Measurements from ENCODE around the gene C11orf54. TPM values are rescaled to one million over a fixed set of nuclear protein-coding genes. Genes with fewer than 3 reads are reported as not detected.

Gene C11orf54
- total RNA-seq, 4 donors from 2014 or later, result 17.9 to 22.2 (median 21.0) TPM

GRCh38 chr11:93704237-93704636 is 37.2 kb upstream of the C11orf54 start:
- no peak for TF ChIP-seq CTCF (IDR thresholded peaks at IDR 0.05)
- TF ChIP-seq POLR2A (IDR thresholded peaks at IDR 0.05), result no peak
- Histone ChIP-seq H3K4me3 (no peak overlapping the region), H3K27ac (no peak overlapping the region), H3K9me3 (peaks cover 0 to 7% (median 0%) of the 10 kb centered on the region in 3 donors), H3K4me1 (no peaks in the 10 kb centered on the region), H3K27me3 (no peaks in the 10 kb centered on the region), H3K36me3 (peaks cover 0 to 98% (median 17%) of the 10 kb centered on the region in 3 donors)
- 100% methylated on average over 2 of the region's 2 CpGs for WGBS, 2 donors
- intact Hi-C loops (cut with DNase I), result no loop called here
- no peak for DNase-seq

- no peak for TF ChIP-seq POLR2A (IDR thresholded peaks at IDR 0.05)
- TF ChIP-seq CTCF (IDR thresholded peaks at IDR 0.05), result no peak
- DNase-seq, result no peak
- 87 to 100% methylated on average over 1 of the region's 1 CpG for WGBS, 2 donors
- H3K27me3 ChIP-seq, result no peaks in the 10 kb centered on the region
- H3K9me3 ChIP-seq, result peaks cover 0 to 22% (median 0%) of the 10 kb centered on the region in 3 donors
- H3K4me3 ChIP-seq, result no peak overlapping the region
- intact Hi-C loops (cut with DNase I), result no loop called here
- H3K36me3 ChIP-seq, result peaks cover 0 to 97% (median 18%) of the 10 kb centered on the region in 3 donors
- H3K27ac ChIP-seq, result no peak overlapping the region
- H3K4me1 ChIP-seq, result no peaks in the 10 kb centered on the region
Measured at GRCh38 chr11:93710239-93710638, 31.2 kb upstream of the C11orf54 start.

GRCh38 chr11:93712678-93713077 is 28.8 kb upstream of the C11orf54 start:
- peaks cover 0 to 22% (median 0%) of the 10 kb centered on the region in 3 donors for H3K9me3 ChIP-seq
- DNase-seq, result no peak
- H3K27ac ChIP-seq, result no peak overlapping the region
- H3K36me3 ChIP-seq, result peaks cover 0 to 96% (median 13%) of the 10 kb centered on the region in 3 donors
- intact Hi-C loops (cut with DNase I), result no loop called here
- H3K27me3 ChIP-seq, result no peaks in the 10 kb centered on the region
- no peak overlapping the region for H3K4me3 ChIP-seq
- TF ChIP-seq POLR2A (IDR thresholded peaks at IDR 0.05), result no peak
- no peak for TF ChIP-seq CTCF (IDR thresholded peaks at IDR 0.05)
- H3K4me1 ChIP-seq, result no peaks in the 10 kb centered on the region

- Histone ChIP-seq H3K4me1 (no peaks in the 10 kb centered on the region), H3K4me3 (no peak overlapping the region), H3K9me3 (no peaks in the 10 kb centered on the region), H3K36me3 (peaks cover 0 to 82% (median 9%) of the 10 kb centered on the region in 3 donors), H3K27ac (no peak overlapping the region), H3K27me3 (no peaks in the 10 kb centered on the region)
- intact Hi-C loops (cut with DNase I), result no loop called here
- no peak for TF ChIP-seq CTCF (IDR thresholded peaks at IDR 0.05)
- TF ChIP-seq POLR2A (IDR thresholded peaks at IDR 0.05), result no peak
- WGBS, 2 donors, result 83 to 95% methylated on average over 3 to 4 of the region's 4 CpGs
- DNase-seq, result no peak
Measured at GRCh38 chr11:93715797-93716396, 25.6 kb upstream of the C11orf54 start.

- TF ChIP-seq POLR2A (IDR thresholded peaks at IDR 0.05), result no peak
- no peak for TF ChIP-seq CTCF (IDR thresholded peaks at IDR 0.05)
- Histone ChIP-seq H3K9me3 (no peaks in the 10 kb centered on the region), H3K36me3 (peaks cover 0 to 82% (median 9%) of the 10 kb centered on the region in 3 donors), H3K27me3 (no peaks in the 10 kb centered on the region), H3K27ac (no peak overlapping the region), H3K4me1 (no peaks in the 10 kb centered on the region), H3K4me3 (no peak overlapping the region)
- intact Hi-C loops (cut with DNase I), result no loop called here
- 92 to 100% methylated on average over 1 of the region's 1 CpG for WGBS, 2 donors
- no peak for DNase-seq
Measured at GRCh38 chr11:93717501-93717900, 24.0 kb upstream of the C11orf54 start.

Data from esophagus squamous epithelium (tissue), 5 donors.